ENCODE data around the gene TNFSF8.

Gene TNFSF8

DNA sequence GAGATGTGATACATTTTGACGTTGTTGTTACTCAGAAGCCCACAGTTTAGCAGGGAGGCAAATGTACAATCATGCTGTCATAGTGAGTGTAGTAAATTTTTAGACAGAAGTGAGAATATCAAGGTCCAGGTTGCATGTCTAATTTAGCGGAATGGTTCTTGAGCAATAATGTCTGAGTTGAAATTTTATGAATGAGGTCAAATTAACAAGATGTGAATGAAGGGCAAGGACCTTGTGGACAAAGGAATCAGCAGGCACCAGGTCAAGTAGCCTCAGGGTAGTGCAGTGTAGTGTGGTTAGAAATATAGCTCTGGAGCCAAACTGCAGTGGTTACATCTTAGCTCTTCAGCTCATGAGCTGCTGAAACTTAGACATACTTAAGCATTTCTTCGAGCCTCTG lies 36.2 kb downstream of the TNFSF8 start:
- H3K27me3 ChIP-seq (ENCODE audit: control insufficient read depth, insufficient read depth, low read length), result no peaks in the 10 kb centered on the region
- no peaks in the 10 kb centered on the region for H3K36me3 ChIP-seq (ENCODE audit: control insufficient read depth, insufficient read depth, low read length)
- H3K9ac ChIP-seq (ENCODE audit: low read length), result no peak overlapping the region
- H3K4me3 ChIP-seq (ENCODE audit: low read depth, low read length), result no peak overlapping the region
- no peak overlapping the region for H3K27ac ChIP-seq (ENCODE audit: low read depth, low read length)
- H3K4me1 ChIP-seq (ENCODE audit: control insufficient read depth, insufficient read depth, low read length), result peaks cover 26% of the 10 kb centered on the region
- H3K9me3 ChIP-seq (ENCODE audit: control insufficient read depth, insufficient read depth, low read depth, low read length), result no peaks in the 10 kb centered on the region

DNA sequence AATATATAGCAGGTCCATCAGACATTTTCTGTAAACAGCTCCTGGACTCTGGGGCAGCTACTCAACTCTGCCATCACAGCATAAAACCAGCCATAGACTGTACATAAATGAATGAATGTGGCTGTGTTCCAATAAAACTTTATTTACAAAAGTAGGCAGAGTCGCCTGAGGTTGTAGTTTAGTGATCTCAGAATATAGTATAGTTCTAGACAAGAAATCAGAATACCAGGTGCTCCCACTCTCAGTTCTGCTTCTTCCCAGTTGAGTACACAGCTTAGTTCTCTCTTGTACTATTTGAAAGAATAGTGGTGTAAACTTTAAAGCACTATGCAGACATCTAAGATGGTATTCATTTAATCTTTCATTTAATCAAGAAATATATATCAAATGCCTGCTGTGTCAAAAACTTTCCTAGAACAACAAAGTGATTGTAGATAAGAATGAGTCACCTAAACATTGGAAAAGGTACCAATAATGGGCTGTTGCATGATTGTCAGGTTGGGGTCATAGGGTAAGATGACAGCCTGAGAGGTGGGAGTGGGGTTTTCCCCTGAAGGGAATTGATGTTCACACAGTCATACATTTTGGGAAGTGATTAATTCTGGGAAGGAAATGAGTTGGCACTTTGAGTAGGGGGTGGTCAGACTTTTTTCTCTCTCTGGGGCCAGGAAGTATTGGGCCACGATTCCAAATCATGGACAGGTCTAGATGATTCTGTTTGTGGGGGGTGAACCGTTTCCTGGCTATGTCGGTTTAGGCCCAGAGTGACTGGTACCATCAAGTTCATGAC lies 37.0 kb downstream of the TNFSF8 start:
- no peak overlapping the region for H3K4me3 ChIP-seq (ENCODE audit: low read depth, low read length)
- no peaks in the 10 kb centered on the region for H3K36me3 ChIP-seq (ENCODE audit: control insufficient read depth, insufficient read depth, low read length)
- H3K4me1 ChIP-seq (ENCODE audit: control insufficient read depth, insufficient read depth, low read length), result peaks cover 31% of the 10 kb centered on the region
- H3K27me3 ChIP-seq (ENCODE audit: control insufficient read depth, insufficient read depth, low read length), result no peaks in the 10 kb centered on the region
- H3K27ac ChIP-seq (ENCODE audit: low read depth, low read length), result no peak overlapping the region
- H3K9ac ChIP-seq (ENCODE audit: low read length), result no peak overlapping the region
- H3K9me3 ChIP-seq (ENCODE audit: control insufficient read depth, insufficient read depth, low read depth, low read length), result no peaks in the 10 kb centered on the region

DNA sequence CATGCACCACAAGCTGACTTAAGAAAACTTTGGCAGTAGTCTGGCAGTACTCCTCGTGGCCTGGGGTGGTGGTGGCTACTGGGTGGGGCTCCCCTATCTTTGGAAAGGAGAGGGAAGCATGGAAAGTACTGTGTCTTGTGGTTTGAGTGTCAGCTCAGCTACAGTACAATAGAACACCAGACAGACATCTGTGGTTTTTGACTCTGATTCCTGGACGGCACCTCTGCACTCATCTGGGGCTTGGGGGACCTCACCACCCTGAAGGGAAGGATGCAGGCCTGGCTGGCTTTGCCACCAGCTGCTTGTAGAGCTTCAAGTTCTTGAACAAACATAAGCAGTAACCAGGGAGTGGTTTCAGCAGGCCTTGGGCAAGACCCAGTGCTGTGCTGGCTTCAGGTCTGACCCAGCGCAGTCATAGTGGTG lies 40.6 kb downstream of the TNFSF8 start:
- peaks cover 2% of the 10 kb centered on the region; the same call in 1 of the 2 replicates for H3K9me3 ChIP-seq (ENCODE audit: control insufficient read depth, insufficient read depth, low read depth, low read length)
- no peaks in the 10 kb centered on the region for H3K27me3 ChIP-seq (ENCODE audit: control insufficient read depth, insufficient read depth, low read length)
- peaks cover 24% of the 10 kb centered on the region for H3K4me1 ChIP-seq (ENCODE audit: control insufficient read depth, insufficient read depth, low read length)
- H3K36me3 ChIP-seq (ENCODE audit: control insufficient read depth, insufficient read depth, low read length), result no peaks in the 10 kb centered on the region
- no peak overlapping the region for H3K4me3 ChIP-seq (ENCODE audit: low read depth, low read length)
- no peak overlapping the region for H3K9ac ChIP-seq (ENCODE audit: low read length)
- no peak overlapping the region for H3K27ac ChIP-seq (ENCODE audit: low read depth, low read length)

DNA sequence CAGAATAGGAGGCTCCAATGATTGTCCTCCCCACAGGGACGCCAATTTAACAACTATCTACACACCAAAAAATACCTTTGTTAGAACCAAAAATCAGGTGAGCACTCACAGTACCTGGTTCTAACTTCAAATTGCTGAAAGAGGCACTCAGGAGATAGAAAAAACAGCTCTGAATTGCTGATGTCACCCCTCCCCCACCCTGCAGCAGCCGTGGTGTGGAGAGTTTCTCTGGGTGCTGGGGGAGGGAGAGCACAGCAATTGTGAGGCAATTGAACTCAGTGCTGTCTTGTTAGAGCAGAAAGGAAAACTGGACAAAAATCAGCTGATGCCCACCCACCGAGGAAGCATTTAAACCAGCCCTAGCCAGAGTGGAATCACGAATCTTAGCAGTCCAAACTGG lies 41.8 kb downstream of the TNFSF8 start:
- Histone ChIP-seq H3K9me3 (ENCODE audit: control insufficient read depth, insufficient read depth, low read depth, low read length) (peaks cover 2% of the 10 kb centered on the region; the same call in 1 of the 2 replicates), H3K27ac (ENCODE audit: low read depth, low read length) (no peak overlapping the region), H3K4me3 (ENCODE audit: low read depth, low read length) (no peak overlapping the region), H3K4me1 (ENCODE audit: control insufficient read depth, insufficient read depth, low read length) (peaks cover 16% of the 10 kb centered on the region), H3K27me3 (ENCODE audit: control insufficient read depth, insufficient read depth, low read length) (no peaks in the 10 kb centered on the region), H3K9ac (ENCODE audit: low read length) (no peak overlapping the region), H3K36me3 (ENCODE audit: control insufficient read depth, insufficient read depth, low read length) (no peaks in the 10 kb centered on the region)

DNA sequence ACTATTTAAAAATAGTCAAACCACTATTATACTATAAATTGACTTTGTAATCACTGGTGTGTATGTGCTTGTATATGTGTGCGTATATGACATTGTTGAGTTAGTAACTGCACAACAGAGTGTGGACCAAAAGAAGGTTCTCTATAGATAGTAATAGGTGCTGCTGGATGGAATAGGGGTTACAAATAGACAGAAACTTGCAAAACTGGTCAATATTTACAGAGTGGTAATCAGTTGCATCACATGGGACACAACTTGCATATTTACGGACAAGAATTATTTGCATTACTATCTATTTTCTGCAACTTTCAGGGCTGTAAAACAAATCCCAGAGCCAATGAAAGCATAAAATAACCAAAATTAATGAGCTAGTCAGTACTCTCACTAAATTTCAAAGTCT lies 42.4 kb downstream of the TNFSF8 start:
- Histone ChIP-seq H3K4me1 (ENCODE audit: control insufficient read depth, insufficient read depth, low read length) (peaks cover 16% of the 10 kb centered on the region), H3K27me3 (ENCODE audit: control insufficient read depth, insufficient read depth, low read length) (no peaks in the 10 kb centered on the region), H3K27ac (ENCODE audit: low read depth, low read length) (no peak overlapping the region), H3K9ac (ENCODE audit: low read length) (no peak overlapping the region), H3K4me3 (ENCODE audit: low read depth, low read length) (no peak overlapping the region), H3K9me3 (ENCODE audit: control insufficient read depth, insufficient read depth, low read depth, low read length) (peaks cover 2% of the 10 kb centered on the region; the same call in 1 of the 2 replicates), H3K36me3 (ENCODE audit: control insufficient read depth, insufficient read depth, low read length) (no peaks in the 10 kb centered on the region)

DNA sequence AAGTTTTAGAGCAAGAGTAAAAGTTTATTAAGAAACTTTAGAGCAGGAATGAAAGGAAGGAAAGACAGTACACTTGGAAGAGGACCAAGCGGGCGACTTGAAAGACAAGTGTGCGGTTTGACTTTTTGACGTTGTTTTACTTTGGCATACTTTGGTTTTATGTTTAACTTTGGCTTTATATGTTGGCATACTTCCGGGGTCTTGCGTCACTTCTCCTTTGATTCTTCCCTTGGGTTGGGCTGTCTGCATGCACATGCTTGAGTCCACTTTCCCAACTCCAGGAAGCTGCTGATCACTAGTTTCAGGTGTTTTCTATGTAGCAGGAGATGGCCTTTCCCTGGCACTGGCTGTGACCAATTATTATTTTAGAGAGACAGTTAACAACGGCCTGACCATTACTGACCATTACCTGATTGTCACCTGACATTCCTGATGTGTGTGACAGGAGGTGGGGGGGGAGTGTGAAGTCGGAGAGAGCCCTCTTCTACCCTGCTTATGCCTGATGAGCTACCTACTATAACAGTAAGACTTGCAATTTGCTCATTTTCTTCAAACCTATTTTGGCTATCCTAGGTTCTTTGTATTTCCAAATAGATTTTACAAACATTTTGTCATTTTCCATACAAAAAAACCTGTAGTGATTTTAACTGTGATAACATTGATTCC lies 45.5 kb downstream of the TNFSF8 start:
- Histone ChIP-seq H3K9ac (ENCODE audit: low read length) (no peak overlapping the region), H3K27me3 (ENCODE audit: control insufficient read depth, insufficient read depth, low read length) (no peaks in the 10 kb centered on the region), H3K9me3 (ENCODE audit: control insufficient read depth, insufficient read depth, low read depth, low read length) (peaks cover 2% of the 10 kb centered on the region; the same call in 1 of the 2 replicates), H3K4me1 (ENCODE audit: control insufficient read depth, insufficient read depth, low read length) (peaks cover 16% of the 10 kb centered on the region), H3K36me3 (ENCODE audit: control insufficient read depth, insufficient read depth, low read length) (no peaks in the 10 kb centered on the region), H3K4me3 (ENCODE audit: low read depth, low read length) (no peak overlapping the region), H3K27ac (ENCODE audit: low read depth, low read length) (no peak overlapping the region)

DNA sequence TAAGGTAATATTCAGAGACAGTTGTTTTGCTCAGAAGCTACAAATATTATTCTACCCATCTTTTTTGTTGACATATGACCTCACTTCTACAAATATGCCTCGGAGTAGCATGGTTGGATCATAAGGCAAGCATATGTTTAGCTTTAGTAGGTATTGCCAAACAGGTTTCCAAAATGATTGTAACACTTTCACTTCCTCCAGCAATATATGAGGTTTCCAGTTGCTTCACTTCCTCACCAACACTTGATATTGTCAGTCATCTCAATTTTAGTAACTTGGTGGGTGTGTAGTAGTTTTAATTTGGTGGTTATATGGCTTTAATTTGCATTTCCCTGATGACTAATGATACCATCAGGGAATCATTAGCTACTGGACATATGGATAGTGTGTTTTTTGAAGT lies 46.7 kb downstream of the TNFSF8 start:
- Histone ChIP-seq H3K9ac (ENCODE audit: low read length) (no peak overlapping the region), H3K4me1 (ENCODE audit: control insufficient read depth, insufficient read depth, low read length) (peaks cover 8% of the 10 kb centered on the region), H3K36me3 (ENCODE audit: control insufficient read depth, insufficient read depth, low read length) (no peaks in the 10 kb centered on the region), H3K4me3 (ENCODE audit: low read depth, low read length) (no peak overlapping the region), H3K9me3 (ENCODE audit: control insufficient read depth, insufficient read depth, low read depth, low read length) (peaks cover 5% of the 10 kb centered on the region; the same call in 1 of the 2 replicates), H3K27me3 (ENCODE audit: control insufficient read depth, insufficient read depth, low read length) (no peaks in the 10 kb centered on the region), H3K27ac (ENCODE audit: low read depth, low read length) (no peak overlapping the region)

DNA sequence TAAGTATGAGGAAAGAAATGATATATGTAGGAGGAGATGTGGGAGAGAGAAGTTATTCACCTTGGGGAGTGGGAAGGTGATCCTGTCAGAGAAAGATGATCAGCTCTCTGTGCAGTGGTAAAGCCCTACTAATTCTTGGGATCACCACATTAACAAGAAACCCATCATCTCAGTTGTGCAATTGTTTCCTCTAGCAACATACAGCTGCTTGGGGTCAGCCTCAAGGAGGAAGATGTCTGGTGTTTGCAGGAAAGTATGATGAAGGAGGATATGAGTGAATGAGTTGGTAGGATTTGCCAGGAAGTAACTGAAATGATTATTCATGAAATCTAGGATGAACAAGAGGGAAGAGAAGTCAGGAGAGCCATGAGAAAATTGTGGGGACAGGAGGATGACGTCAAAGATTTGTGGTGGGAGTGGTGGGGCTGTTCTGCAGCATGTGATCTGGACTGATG lies 50.1 kb downstream of the TNFSF8 start:
- H3K4me1 ChIP-seq (ENCODE audit: control insufficient read depth, insufficient read depth, low read length), result no peaks in the 10 kb centered on the region
- no peaks in the 10 kb centered on the region for H3K36me3 ChIP-seq (ENCODE audit: control insufficient read depth, insufficient read depth, low read length)
- H3K9ac ChIP-seq (ENCODE audit: low read length), result no peak overlapping the region
- H3K27ac ChIP-seq (ENCODE audit: low read depth, low read length), result no peak overlapping the region
- no peak overlapping the region for H3K4me3 ChIP-seq (ENCODE audit: low read depth, low read length)
- peaks cover 16% of the 10 kb centered on the region for H3K9me3 ChIP-seq (ENCODE audit: control insufficient read depth, insufficient read depth, low read depth, low read length)
- no peaks in the 10 kb centered on the region for H3K27me3 ChIP-seq (ENCODE audit: control insufficient read depth, insufficient read depth, low read length)

DNA sequence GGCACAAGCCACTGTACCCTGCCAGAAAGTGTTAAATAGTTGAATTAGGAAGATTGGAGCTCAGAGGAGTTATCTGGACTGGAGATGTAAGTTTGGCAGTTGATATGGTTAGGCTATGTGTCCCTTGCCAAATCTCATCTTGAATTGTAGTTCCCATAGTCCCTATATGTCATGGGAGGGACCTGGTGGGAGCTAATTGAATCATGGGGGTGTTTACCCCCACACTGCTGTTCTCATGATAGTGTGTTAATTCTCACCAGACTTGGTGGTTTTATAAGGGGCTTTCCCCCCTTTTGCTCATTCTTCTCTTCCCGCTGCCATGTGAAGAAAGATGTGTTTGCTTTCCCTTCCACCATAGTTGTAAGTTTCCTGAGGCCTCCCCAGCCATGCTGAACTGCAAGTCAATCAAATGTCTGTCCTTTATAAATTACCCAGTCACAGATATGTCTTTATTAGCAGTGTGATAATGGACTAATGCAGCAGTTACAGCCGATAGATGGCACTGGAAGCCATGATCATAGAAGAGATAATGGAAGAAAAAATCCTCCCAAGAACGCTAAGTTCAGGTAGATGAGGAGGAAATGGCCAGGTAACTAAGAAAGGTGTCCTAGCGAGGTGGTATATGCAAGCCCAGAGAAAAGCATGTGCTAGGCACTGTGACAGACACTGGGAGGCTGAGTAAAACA lies 51.4 kb downstream of the TNFSF8 start:
- H3K9ac ChIP-seq (ENCODE audit: low read length), result no peak overlapping the region
- peaks cover 25% of the 10 kb centered on the region for H3K9me3 ChIP-seq (ENCODE audit: control insufficient read depth, insufficient read depth, low read depth, low read length)
- no peaks in the 10 kb centered on the region for H3K4me1 ChIP-seq (ENCODE audit: control insufficient read depth, insufficient read depth, low read length)
- no peak overlapping the region for H3K4me3 ChIP-seq (ENCODE audit: low read depth, low read length)
- H3K27ac ChIP-seq (ENCODE audit: low read depth, low read length), result no peak overlapping the region
- H3K27me3 ChIP-seq (ENCODE audit: control insufficient read depth, insufficient read depth, low read length), result no peaks in the 10 kb centered on the region
- no peaks in the 10 kb centered on the region for H3K36me3 ChIP-seq (ENCODE audit: control insufficient read depth, insufficient read depth, low read length)

DNA sequence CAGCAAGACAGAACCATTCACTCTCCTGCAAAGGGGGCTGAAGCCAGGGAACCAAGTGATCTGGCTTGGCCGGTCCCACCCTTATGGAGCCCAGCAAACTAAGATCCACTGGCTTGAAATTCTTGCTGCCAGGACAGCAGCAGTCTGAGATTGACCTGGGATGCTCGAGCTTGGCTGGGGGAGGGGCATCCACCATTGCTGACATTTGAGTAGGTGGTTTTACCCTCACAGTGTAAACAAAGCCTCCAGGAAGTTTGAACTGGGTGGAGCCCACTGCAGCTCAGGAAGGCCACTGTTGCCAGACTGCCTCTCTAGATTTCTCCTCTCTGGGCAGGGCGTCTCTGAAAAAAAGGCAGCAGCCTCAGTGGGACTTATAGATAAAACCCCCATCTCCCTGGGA lies 60.5 kb downstream of the TNFSF8 start:
- Histone ChIP-seq H3K4me3 (ENCODE audit: low read depth, low read length) (no peak overlapping the region), H3K4me1 (ENCODE audit: control insufficient read depth, insufficient read depth, low read length) (peaks cover 12% of the 10 kb centered on the region; the same call in 1 of the 2 replicates), H3K27ac (ENCODE audit: low read depth, low read length) (no peak overlapping the region)

DNA sequence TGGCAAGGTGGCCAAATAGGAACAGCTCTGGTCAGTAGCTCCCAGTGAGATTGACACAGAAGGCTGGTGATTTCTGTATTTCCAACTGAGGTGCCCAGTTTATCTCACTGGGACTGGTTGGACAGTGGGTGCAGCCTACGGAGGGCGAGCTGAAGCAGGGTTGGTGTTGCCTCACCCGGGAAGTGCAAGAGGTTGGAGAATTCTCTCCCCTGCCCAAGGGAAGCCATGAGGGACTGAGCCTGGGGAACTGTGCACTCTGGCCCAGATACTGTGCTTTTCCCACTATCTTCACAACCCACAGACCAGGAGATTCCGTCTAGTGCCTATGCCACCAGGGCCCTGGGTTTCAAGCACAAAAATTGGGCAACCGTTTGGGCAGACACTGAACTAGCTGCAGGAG lies 61.0 kb downstream of the TNFSF8 start:
- Histone ChIP-seq H3K9ac (ENCODE audit: low read length) (no peak overlapping the region), H3K27me3 (ENCODE audit: control insufficient read depth, insufficient read depth, low read length) (no peaks in the 10 kb centered on the region), H3K4me3 (ENCODE audit: low read depth, low read length) (no peak overlapping the region), H3K27ac (ENCODE audit: low read depth, low read length) (no peak overlapping the region), H3K4me1 (ENCODE audit: control insufficient read depth, insufficient read depth, low read length) (peaks cover 12% of the 10 kb centered on the region; the same call in 1 of the 2 replicates), H3K9me3 (ENCODE audit: control insufficient read depth, insufficient read depth, low read depth, low read length) (peaks cover under 1% of the 10 kb centered on the region; the same call in 1 of the 2 replicates), H3K36me3 (ENCODE audit: control insufficient read depth, insufficient read depth, low read length) (no peaks in the 10 kb centered on the region)

More for the DNA sequence above, 60.5 kb downstream of the TNFSF8 start:
- no peaks in the 10 kb centered on the region for H3K36me3 ChIP-seq (ENCODE audit: control insufficient read depth, insufficient read depth, low read length)
- no peaks in the 10 kb centered on the region for H3K27me3 ChIP-seq (ENCODE audit: control insufficient read depth, insufficient read depth, low read length)
- H3K9ac ChIP-seq (ENCODE audit: low read length), result no peak overlapping the region
- H3K9me3 ChIP-seq (ENCODE audit: control insufficient read depth, insufficient read depth, low read depth, low read length), result peaks cover 5% of the 10 kb centered on the region; the same call in 1 of the 2 replicates
